Cardiac muscle cell (in vitro differentiated cells and primary cell): ENCODE measurements around the gene WNT9B. TPM values are rescaled to one million over a fixed set of nuclear protein-coding genes. Genes with fewer than 3 reads are reported as not detected.

Source experiments
- DNase-seq, 2 donors: peaks; one replicate each; pipeline versions ENCODE4 v3.0.0 to v3.0.0-alpha.2; 2010 to 2017; ENCODE audit warnings: low read depth in 1 of 2, low spot score in 1 of 2
- H3K27ac ChIP-seq: fragments of 200-600 bp; sonication (generic); 2 replicates; pipeline ENCODE4 v1.5.1; 2016
- H3K27me3 ChIP-seq: fragments of 200-600 bp; sonication (generic); 2 replicates; pipeline ENCODE4 v1.6.0; 2016; ENCODE audit warnings: control low read depth
- H3K36me3 ChIP-seq: fragments of 200-600 bp; sonication (generic); 2 replicates; pipeline ENCODE4 v1.5.1; 2016; ENCODE audit warnings: control low read depth
- H3K4me1 ChIP-seq: fragments of 200-600 bp; sonication (generic); 2 replicates; pipeline ENCODE4 v1.8.1; 2017; ENCODE audit warnings: low read depth, mild to moderate bottlenecking, mixed run types
- H3K4me3 ChIP-seq: fragments of 200-600 bp; sonication (generic); 2 replicates; pipeline ENCODE4 v1.5.1; 2016; ENCODE audit warnings: mild to moderate bottlenecking
- H3K9me3 ChIP-seq: fragments of 200-600 bp; sonication (generic); 2 replicates; pipeline ENCODE4 v1.5.1; 2017; ENCODE audit warnings: low read depth, mild to moderate bottlenecking, control low read depth
- CTCF ChIP-seq: IDR thresholded peaks from 2 replicates; pipeline ENCODE4 v1.5.1; 2012; ENCODE audit warnings: low read depth, mild to moderate bottlenecking, low read length
- polyA plus RNA-seq: library from polyadenylated mRNA; unstranded; fragments of >200 nt; fragmentation: Nextera tagmentation; extraction: Ambion mirVana; gene quantifications from 2 replicates; pipeline ENCODE4 v1.2.1, GENCODE V29; 2016
- total RNA-seq: library from RNA; depleted of rRNA; stranded (reverse); fragments of >200 nt; gene quantifications from 2 replicates; pipeline ENCODE4 v1.2.3, GENCODE V29; 2016

The WNT9B gene
- total and polyA plus RNA-seq, 2 experiments from 2014 or later = 0.33 TPM; not detected in 1

GRCh38 chr17:46841561-46842379 is 9.6 kb upstream of the WNT9B start:
- Histone ChIP-seq H3K9me3 (no peaks in the 10 kb centered on the region), H3K36me3 (no peaks in the 10 kb centered on the region), H3K27me3 (peaks cover 12% of the 10 kb centered on the region), H3K4me3 (no peak overlapping the region), H3K27ac (no peak overlapping the region), H3K4me1 (no peaks in the 10 kb centered on the region)
- peak; percentile 71 for TF ChIP-seq CTCF
- peak; percentile 29 to 65 for DNase-seq

DNA sequence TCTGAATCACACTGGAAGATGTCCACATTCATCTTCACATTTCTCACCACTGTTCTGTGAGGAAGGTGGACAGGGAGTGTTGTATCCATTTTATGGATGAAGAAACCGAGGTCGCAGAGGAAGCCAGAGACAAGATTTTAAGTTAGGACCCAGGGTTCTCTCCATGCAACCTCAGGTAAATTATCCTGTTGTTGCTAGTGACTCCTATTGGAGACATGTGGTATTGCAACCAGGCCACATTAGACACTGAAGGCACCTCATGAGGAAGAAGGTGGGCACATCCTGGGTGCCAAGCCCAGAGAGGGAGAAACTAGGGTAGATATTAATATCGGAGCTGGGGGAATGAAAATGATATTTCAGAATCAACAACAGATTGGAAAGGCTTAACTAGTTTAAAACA is 8.5 kb upstream of the WNT9B start:
- H3K27ac ChIP-seq = no peak overlapping the region
- peak; percentile 59 for TF ChIP-seq CTCF
- DNase-seq = no peak
- no peak overlapping the region for H3K4me3 ChIP-seq
- H3K9me3 ChIP-seq = no peaks in the 10 kb centered on the region
- peaks cover 15% of the 10 kb centered on the region for H3K27me3 ChIP-seq
- H3K4me1 ChIP-seq = no peaks in the 10 kb centered on the region
- H3K36me3 ChIP-seq = no peaks in the 10 kb centered on the region

DNA sequence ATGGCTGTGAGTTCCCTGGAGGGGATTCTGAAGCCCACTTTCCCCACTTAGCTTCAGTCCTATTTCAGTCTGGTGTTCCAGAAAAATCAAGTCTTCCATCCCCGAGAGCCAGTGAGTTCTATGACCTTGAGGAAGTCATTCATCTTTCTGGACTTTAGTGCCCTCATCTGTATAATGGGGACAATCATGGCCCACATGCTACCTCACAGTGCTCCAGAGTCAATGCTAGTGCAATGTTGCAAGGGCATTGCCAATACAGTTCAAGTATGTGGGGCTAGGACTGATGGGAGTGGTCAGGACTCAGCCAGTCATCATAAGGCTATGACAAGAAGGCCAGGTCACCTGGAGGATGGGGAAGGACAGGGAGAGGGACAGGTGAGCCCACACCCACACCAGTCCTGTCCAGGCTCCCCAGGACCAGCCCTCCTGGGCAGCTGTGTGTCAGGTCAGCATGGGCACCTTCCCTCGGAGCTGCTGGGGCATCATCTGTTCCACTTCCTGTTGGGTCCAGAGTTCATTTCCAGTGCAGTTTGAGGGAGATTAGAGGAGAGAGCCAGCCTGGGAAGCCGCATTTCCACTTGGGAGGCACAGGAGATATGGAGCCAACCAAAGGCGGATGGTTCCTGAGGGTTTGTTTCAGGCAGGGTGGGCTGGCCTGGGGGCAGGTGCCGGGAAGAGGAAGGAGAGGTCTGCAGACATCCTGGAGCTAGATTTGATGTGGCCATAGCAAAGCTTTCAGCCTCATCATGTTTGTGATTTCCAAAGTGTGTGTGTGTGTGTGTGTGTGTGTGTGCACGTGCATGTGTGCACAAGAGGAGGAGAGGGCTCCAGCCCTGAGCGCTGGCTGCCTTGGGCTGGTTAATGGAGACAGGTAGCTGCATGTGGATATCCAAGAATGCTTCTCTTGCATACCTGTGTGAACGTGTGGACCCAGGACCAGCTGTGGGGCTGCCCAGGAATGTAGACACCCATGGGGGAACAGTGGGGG is 3.9 kb upstream of the WNT9B start:
- H3K27me3 ChIP-seq = peaks cover 48% of the 10 kb centered on the region

GRCh38 chr17:46848534-46848933 is 2.8 kb upstream of the WNT9B start:
- no peak for DNase-seq
- no peak for TF ChIP-seq CTCF
- peaks cover 53% of the 10 kb centered on the region for H3K27me3 ChIP-seq
- no peaks in the 10 kb centered on the region for H3K36me3 ChIP-seq
- no peak overlapping the region for H3K4me3 ChIP-seq
- peaks cover 5% of the 10 kb centered on the region for H3K4me1 ChIP-seq
- no peak overlapping the region for H3K27ac ChIP-seq
- no peaks in the 10 kb centered on the region for H3K9me3 ChIP-seq

More for the DNA sequence above, 3.9 kb upstream of the WNT9B start:
- Histone ChIP-seq H3K4me3 (no peak overlapping the region), H3K27ac (no peak overlapping the region), H3K9me3 (no peaks in the 10 kb centered on the region), H3K4me1 (peaks cover 5% of the 10 kb centered on the region), H3K36me3 (no peaks in the 10 kb centered on the region)
- DNase-seq = no peak
- no peak for TF ChIP-seq CTCF

DNA sequence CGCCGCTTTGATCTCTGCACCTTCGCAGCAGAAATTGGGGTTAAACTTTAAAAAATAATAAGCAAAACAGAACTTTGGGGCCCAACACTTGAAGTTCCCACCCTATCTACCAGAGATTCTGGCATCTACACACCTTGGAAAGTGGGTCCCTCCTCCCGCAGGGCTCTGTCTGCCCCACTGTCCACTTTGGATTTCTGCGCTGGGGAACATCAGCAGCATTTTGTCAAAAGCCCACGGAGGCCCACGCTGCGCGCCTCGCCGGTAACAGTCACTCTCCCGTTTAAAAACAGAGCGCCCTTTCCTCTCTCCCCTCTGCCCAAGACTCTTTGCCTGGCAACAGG is 725 bp upstream of the WNT9B start:
- H3K4me3 ChIP-seq = peak overlapping the region; percentile 35
- H3K27ac ChIP-seq = no peak overlapping the region
- no peaks in the 10 kb centered on the region for H3K36me3 ChIP-seq
- peaks cover 5% of the 10 kb centered on the region for H3K4me1 ChIP-seq
- peaks cover 53% of the 10 kb centered on the region for H3K27me3 ChIP-seq
- no peaks in the 10 kb centered on the region for H3K9me3 ChIP-seq
- TF ChIP-seq CTCF = no peak
- no peak for DNase-seq
